ENCODE data around the gene TSR3.
A peak's percentile ranks its signal among the peaks of the same experiment; 100 is the strongest.

The TSR3 gene

DNA sequence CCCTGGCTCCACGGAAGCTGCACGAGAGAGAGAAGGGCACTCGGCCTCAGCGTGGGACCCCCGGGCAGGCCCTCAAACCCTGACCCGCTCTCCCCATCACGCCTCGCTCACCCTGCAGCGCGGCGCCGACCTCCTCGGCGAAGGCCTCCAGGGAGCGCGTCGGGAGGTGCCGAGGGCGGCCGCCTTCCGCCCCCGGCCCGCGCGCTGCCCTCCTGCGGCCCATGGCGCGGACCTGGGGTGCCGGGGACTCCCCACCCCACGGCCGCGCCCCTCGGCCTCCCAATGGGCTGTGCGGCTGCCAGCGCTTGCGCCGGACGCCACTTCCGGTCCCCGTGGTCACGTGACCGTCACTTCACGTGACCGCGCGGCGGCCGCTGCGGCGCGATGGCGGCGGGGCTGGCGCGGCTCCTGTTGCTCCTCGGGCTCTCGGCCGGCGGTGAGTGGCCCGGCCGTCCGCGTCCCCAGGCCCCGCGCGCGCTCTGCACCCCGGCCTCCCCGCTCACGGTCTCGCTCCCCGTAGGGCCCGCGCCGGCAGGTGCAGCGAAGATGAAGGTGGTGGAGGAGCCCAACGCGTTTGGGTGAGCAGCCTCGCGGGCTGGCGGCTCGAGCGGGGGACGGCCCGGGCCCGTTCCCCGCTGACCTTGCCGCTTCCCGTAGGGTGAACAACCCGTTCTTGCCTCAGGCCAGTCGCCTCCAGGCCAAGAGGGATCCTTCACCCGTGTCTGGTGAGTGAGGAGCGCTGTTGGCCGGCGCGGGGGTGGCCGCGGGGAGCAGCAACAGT, at the start of gene TSR3, which contains the start of gene GNPTG:
TSR3 (minus strand) TSS at position 297 of the 781 bp plus-strand sequence; CDS start at position 223, 74 bp downstream.
GNPTG (plus strand) TSS at position 350 of the 781 bp plus-strand sequence; CDS start at position 385, 35 bp downstream.
- DNase-seq = peak; percentile 39

DNA sequence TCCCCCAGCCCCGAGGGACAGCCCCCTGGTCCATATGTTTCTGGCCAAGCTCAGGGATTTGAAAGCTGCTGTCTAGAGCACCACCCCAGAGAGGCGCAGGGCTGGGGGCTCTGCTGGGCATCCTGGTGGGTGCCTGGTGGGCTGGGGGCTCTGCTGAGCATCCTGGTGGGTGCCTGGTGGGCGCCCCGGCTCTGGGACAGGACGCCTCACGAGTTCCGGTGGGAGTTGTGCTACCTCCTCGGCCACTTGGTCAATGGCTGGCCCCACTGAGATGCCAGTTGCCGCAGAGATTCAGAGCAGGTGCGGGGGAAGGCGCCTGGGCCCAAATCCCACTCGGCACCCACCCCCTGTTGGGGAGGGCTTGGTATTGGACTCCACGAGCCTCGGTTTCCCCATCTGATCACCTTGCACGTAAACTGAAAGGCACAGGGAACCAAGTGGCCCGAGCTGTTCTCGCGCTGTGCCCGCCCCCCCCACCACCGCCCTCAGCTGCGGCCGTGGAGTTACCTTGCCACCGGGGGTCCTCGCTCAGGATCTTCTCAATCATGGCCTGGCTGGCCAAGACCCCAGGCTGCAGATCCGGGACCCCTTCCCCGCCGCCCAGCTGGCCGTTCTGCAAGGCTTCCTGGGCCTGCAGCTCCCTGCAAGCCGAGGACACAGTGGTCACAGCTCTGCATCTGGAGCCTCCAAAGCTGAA, 49.5 kb upstream of the TSR3 start:
- DNase-seq = no peak

DNA sequence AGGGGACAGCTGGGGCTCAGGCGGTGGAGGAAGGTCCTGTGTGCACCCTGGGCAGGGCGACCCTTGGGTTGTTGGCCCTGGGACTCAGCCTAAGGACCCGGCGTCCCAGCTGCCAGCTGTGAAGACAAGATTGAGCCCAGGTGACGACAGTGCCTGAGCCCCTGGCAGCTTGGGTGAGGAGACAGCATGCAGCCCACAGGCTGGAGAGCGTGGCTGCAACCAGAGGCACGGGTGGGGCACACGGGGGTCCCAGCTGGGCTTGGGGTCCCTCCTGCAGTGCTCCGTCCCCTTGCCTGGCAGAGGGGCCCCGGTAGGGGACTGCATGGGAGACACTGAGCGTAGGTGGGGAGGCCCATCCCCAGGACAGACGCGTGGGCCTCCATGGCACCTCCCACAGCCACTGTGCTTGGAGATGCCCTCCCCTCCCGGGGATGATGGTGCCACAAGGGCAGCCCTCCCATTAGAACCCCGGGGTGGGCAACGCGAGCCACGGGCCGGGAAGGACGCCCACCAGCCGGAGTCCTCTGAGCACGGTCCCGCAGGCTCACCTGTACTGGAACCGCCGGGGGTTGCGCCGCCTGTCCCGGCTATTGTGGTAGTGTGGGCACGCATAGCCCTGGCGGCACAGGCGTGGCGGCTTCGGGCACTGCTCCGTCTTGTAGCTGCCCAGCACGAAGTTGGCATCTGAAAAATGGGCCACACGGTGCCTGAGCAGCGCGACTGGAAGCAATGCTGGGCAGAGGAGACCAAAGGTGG, 47.3 kb upstream of the TSR3 start:
- DNase-seq = no peak

DNA sequence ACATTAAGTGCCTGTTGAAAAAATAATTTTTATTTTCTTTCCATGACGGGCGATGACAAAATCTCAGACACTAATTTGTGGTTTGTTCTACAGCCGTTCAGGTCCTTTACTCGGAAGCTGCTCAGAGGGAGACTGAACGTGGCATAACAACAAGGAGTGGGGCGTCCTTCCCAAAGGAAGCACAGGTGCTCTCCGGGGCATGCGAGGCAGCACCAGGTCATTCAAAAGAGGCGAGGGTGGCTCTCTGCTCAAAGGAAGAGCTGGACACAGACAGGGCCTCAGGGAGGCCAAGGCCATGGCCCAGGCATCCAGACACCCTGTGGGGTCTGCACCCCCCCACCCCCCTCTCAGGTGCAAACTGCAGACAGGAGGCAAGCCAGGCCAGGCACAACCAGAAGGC, 46.7 kb upstream of the TSR3 start:
- no peak for DNase-seq

DNA sequence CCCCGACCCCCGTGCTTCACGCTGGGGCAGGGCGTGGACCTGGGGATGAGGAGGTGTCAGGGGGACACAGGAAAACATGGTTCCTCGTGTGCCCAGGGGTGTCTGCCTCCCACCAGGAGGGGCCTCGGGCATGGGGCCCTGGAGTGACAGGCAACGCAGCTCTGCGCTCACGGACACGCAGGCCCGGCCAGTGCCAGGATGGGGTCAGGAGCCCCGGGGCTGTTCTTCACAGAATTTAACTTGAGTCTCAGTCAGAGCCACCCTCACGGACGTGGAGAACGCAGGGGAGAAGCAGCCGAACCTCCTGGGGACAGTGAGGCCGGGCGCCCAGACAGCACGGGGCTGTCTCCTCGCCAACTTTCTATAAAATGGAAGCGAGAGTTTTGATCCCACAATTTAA, 46.1 kb upstream of the TSR3 start:
- no peak for DNase-seq

- DNase-seq = no peak
These were observed 43.9 kb upstream of the TSR3 start for GRCh38 chr16:1395444-1396031.

GRCh38 chr16:1394367-1394951, 42.8 kb upstream of the TSR3 start:
- no peak for DNase-seq

- DNase-seq = no peak
These were observed 42.0 kb upstream of the TSR3 start for GRCh38 chr16:1393613-1394176.

- DNase-seq = no peak
These were observed 41.1 kb upstream of the TSR3 start for GRCh38 chr16:1392826-1393225.

- DNase-seq = no peak
These were observed 38.6 kb upstream of the TSR3 start for GRCh38 chr16:1390239-1390779.

GRCh38 chr16:1389762-1390161, 38.1 kb upstream of the TSR3 start:
- DNase-seq = no peak

- no peak for DNase-seq
These were observed 35.7 kb upstream of the TSR3 start for GRCh38 chr16:1387331-1387730.

GRCh38 chr16:1385232-1385631, 33.6 kb upstream of the TSR3 start:
- no peak for DNase-seq

DNA sequence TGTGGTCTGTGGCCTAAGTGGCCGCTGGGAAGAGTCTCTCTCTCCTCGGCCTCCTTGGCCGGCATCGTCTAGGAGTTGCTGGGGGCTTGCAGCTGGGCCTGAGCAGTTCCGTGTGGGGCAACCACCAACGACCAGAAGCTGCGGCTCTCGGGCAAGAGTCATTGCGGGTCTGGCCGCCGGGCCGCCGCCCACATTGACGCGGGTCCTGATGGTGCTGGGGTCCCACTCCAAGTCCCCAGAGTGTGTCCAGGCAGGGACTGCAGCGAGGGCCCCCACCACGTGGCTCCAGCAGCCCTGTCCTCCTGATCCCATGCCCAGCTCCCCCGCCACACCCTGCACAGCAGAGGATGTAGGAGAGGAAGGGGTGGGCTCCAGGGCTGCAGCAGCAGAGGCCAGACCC, 31.9 kb upstream of the TSR3 start:
- DNase-seq = no peak

DNA sequence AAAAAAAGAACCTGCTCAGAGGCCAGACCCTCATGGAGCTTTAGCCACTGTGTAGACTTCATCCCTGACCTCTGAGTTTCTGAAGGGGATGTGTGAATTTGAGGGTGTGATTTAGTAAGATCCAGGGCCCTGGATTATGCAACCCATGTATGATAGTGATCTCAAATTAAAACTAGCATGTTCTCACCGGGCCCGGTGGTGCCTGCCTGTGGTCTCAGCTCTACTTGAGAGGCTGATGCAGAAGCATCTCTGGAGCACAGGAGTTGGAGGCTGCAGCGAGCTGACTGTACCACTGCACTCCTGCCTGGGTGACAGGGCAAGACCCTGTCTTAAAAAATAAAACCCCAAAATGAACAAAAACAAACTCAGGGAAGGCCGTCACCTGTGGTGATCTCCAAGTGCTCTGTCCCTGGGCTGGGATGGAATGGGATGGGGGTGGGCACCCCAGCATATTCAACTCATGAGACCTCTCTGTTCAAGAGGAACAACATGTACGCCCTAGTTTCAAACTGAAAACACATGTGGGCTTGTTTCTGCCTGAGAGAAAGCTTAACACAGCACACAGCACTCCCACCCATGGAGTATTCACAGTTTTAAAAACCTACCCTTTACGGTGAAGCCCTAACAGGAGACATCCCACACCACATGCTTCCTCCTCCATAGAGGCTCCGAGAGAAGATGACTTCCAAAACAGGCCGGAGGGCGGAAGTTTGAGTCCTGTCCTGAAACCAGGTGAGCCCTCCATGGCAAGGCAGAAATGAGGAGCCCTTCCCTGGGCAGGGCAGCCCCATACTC, 30.1 kb upstream of the TSR3 start:
- DNase-seq = no peak

DNA sequence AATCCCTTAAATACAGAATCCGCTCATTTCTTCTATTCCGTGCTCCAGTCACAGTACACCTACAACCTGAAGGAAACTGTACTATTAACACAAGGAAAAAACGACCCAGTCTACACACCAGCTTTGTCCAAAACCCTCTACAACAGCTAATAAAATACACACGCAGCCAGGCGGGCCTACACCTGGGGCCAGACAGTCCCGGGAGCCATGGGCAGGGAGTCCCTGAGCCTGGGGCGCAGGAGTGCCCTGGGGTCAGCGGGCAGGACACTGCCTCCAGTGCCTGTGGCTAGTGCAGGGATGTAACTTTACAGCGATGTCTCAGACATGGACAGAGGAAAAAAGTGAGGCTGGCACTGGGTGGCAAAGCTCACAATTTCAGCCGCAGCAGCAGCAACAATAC, 28.5 kb upstream of the TSR3 start:
- DNase-seq = no peak

- peak; percentile 62 for DNase-seq
These were observed 27.8 kb upstream of the TSR3 start for GRCh38 chr16:1379304-1380076.

- DNase-seq = no peak
These were observed 27.2 kb upstream of the TSR3 start for GRCh38 chr16:1378804-1379303.

DNA sequence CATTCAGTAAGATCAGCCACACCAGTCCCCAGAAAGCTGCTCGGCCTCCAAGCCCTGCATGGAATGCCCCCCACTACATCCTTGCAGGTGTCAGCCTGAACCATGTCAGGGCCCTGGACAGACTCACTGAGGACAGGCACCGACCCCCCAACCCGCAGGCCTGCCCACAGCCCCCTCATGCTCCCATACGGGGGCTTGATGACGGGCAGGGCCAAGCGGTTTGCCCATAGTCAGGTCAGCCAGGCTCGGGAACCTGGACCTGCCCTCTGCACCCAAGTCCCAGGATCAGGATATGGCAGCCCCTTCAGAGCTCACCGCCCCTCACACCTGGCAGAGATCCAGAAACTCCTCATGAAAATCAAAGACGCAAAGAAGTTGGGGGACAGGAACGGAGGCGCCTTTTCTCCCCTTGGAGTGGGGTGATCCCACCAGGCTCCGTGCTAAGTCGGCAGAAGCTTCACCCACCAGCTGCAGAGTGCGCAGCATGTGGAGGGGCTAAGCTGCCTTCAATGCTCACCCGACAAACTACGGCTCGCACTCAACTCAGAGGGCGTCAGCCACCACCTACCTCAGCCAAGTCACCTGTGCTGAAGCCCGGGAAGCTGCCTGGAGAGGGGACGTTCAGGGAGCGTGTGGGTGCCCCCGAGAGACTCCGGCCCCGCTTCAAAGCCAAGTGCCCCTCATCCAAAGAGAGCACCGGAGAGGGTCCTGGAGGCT, 26.6 kb upstream of the TSR3 start:
- no peak for DNase-seq
